Stimulated activated CD8-positive, alpha-beta memory T cell treated with anti-CD3 and anti-CD28 coated beads, Interleukin-4, amount 100 ng/mL, for 24 hours (primary cell): ENCODE results near the gene CACNA1G.

Experiments
- DNase-seq: peaks from one replicate; pipeline ENCODE4 v3.0.0-alpha.2; 2020; ENCODE audit warnings: low read depth

Gene CACNA1G

GRCh38 chr17:50656509-50656908, 96.0 kb downstream of the CACNA1G start:
- no peak for DNase-seq

GRCh38 chr17:50657054-50657453, 96.5 kb downstream of the CACNA1G start:
- DNase-seq = no peak

- DNase-seq = no peak
These were observed 97.1 kb downstream of the CACNA1G start for GRCh38 chr17:50657627-50658026.

- DNase-seq = no peak
These were observed 98.1 kb downstream of the CACNA1G start for GRCh38 chr17:50658616-50659015.

- no peak for DNase-seq
These were observed 98.7 kb downstream of the CACNA1G start for GRCh38 chr17:50659179-50659578.

- DNase-seq = no peak
These were observed 99.7 kb downstream of the CACNA1G start for GRCh38 chr17:50660042-50660886.

- no peak for DNase-seq
These were observed 100.4 kb downstream of the CACNA1G start for GRCh38 chr17:50660887-50661345.

- no peak for DNase-seq
These were observed 100.8 kb downstream of the CACNA1G start for GRCh38 chr17:50661348-50661747.

- DNase-seq = no peak
These were observed 101.4 kb downstream of the CACNA1G start for GRCh38 chr17:50661795-50662391.

- DNase-seq = no peak
These were observed 102.2 kb downstream of the CACNA1G start for GRCh38 chr17:50662632-50663225.

GRCh38 chr17:50663812-50664374, 103.4 kb downstream of the CACNA1G start:
- DNase-seq = no peak

- no peak for DNase-seq
These were observed 104.4 kb downstream of the CACNA1G start for GRCh38 chr17:50664788-50665458.

- no peak for DNase-seq
These were observed 105.3 kb downstream of the CACNA1G start for GRCh38 chr17:50665838-50666237.

GRCh38 chr17:50666316-50666715, 105.8 kb downstream of the CACNA1G start:
- DNase-seq = no peak

GRCh38 chr17:50667259-50668024, 106.9 kb downstream of the CACNA1G start:
- no peak for DNase-seq

- no peak for DNase-seq
These were observed 107.7 kb downstream of the CACNA1G start for GRCh38 chr17:50668025-50668837.

GRCh38 chr17:50668838-50669581, 108.5 kb downstream of the CACNA1G start:
- DNase-seq = no peak

- no peak for DNase-seq
These were observed 111.6 kb downstream of the CACNA1G start for GRCh38 chr17:50672071-50672470.

GRCh38 chr17:50672831-50673551, 112.5 kb downstream of the CACNA1G start:
- DNase-seq = no peak
